Neural crest cell (in vitro differentiated cells): ENCODE results near the gene DKK3. TPM values are rescaled to one million over a fixed set of nuclear protein-coding genes. Genes with fewer than 3 reads are reported as not detected.

Experiments used
- DNase-seq: peaks from one replicate; pipeline ENCODE4 v3.0.0; 2021; ENCODE audit warnings: low read depth, mixed read lengths, low spot score
- H3K27ac Mint-ChIP-seq: one replicate; pipeline ENCODE4 v1.8.0; 2021; ENCODE audit warnings: mild to moderate bottlenecking, mixed read lengths; ENCODE audit not compliant: unreplicated experiment
- H3K27me3 Mint-ChIP-seq: 2 replicates; pipeline ENCODE4 v1.8.0; 2021; ENCODE audit warnings: low read depth, mild to moderate bottlenecking, mixed read lengths
- H3K36me3 Mint-ChIP-seq: 2 replicates; pipeline ENCODE4 v1.8.0; 2021; ENCODE audit warnings: low read depth, mild to moderate bottlenecking, mixed read lengths
- H3K4me1 Mint-ChIP-seq: 2 replicates; pipeline ENCODE4 v1.8.0; 2021; ENCODE audit warnings: mixed read lengths
- H3K4me3 Mint-ChIP-seq: one replicate; pipeline ENCODE4 v1.8.0; 2021; ENCODE audit warnings: mild to moderate bottlenecking, mixed read lengths
- H3K9me3 Mint-ChIP-seq: 2 replicates; pipeline ENCODE4 v1.8.0; 2021; ENCODE audit warnings: mixed read lengths
- CTCF ChIP-seq: fragments of 200-600 bp; sonication (generic); conservative IDR thresholded peaks from 2 replicates; pipeline ENCODE4 v1.5.0; 2021; ENCODE audit warnings: antibody characterized with exemption, mild to moderate bottlenecking
- total RNA-seq: library from RNA; stranded (reverse); gene quantifications from 2 replicates; pipeline ENCODE4 v1.2.1, GENCODE V29; 2021

The DKK3 gene
- total RNA-seq, 1 donor from 2014 or later, result 21.0 TPM

DNA sequence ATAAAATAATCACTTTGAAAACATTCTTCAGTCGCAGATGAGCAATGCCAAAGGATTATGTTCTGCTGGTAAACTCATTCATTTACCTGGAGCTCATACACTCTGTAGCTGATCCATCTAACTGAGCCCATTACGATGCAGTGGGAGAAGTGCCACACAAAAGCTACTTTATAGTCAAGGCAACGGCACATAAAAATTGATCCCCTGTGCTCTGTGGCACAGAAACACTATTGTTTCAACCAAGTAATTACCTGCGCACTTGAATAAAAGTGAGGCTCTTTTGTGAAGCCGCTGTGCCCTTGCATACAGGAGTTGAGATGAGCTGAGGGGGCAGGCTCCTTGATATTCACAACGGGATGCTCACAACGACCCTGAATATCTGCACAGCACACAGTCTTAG, 7.2 kb downstream of the DKK3 start:
- DNase-seq, result no peak
- Mint-ChIP-seq H3K36me3 (no peaks in the 10 kb centered on the region), H3K27ac (no peak overlapping the region), H3K9me3 (no peaks in the 10 kb centered on the region), H3K4me3 (no peak overlapping the region), H3K27me3 (peaks cover 4% of the 10 kb centered on the region), H3K4me1 (peaks cover 5% of the 10 kb centered on the region)
- TF ChIP-seq CTCF, result no peak

DNA sequence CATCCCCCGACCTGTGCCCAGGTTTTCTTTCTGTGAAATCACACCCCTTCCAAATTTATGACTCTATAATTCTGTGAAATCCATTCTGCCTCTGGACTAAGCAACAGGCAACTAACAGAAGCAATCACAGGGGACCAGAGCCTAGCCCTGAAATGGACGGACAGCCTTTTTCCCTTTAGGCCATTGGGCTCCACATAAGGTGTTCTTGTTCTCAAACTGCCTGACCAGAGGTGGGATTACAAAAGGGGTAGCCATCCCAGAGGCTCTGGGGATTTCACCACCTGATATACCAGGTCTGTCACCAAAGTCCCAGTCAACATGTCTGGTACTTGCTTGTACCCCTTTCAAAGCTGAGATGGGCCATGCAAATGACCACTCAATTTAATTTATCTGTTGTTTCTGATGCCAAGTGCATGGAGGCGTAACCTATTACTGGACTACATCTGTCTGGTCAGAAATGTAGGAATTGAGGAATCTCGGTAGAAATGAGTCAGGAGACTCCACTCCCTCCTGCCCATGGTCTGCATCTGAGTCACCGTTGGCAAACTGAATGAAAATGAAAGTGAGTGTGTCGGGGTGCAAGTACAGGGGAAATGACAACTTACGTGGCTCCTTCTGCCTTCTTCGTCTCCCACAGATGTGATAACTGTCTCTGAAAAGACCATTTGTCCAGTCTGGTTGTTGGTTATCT, 10.2 kb downstream of the DKK3 start:
- Mint-ChIP-seq H3K9me3 (no peaks in the 10 kb centered on the region), H3K27me3 (no peaks in the 10 kb centered on the region), H3K4me3 (no peak overlapping the region), H3K36me3 (no peaks in the 10 kb centered on the region), H3K4me1 (peaks cover 15% of the 10 kb centered on the region), H3K27ac (no peak overlapping the region)
- DNase-seq, result no peak
- no peak for TF ChIP-seq CTCF

DNA sequence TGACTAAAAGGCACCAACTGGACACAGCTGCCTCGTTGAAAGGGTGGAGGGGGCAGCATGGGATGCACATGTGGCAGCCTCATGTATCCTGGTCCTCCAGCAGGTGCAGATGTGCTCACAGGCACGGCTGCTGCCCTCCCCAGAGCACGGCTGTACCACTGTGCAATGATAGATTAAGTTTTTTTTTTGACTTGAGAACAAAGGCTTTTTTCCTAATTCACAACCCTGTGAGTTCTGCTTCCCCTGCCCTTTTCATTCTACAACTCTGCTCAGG, 11.4 kb downstream of the DKK3 start:
- Mint-ChIP-seq H3K4me3 (no peak overlapping the region), H3K27me3 (no peaks in the 10 kb centered on the region), H3K9me3 (no peaks in the 10 kb centered on the region), H3K4me1 (peaks cover 15% of the 10 kb centered on the region), H3K27ac (peak overlapping the region; percentile 43), H3K36me3 (no peaks in the 10 kb centered on the region)
- DNase-seq, result no peak
- no peak for TF ChIP-seq CTCF

- peaks cover 1% of the 10 kb centered on the region for H3K36me3 Mint-ChIP-seq
- peaks cover 14% of the 10 kb centered on the region for H3K4me1 Mint-ChIP-seq
- TF ChIP-seq CTCF, result no peak
- H3K27me3 Mint-ChIP-seq, result no peaks in the 10 kb centered on the region
- DNase-seq, result no peak
- H3K4me3 Mint-ChIP-seq, result no peak overlapping the region
- H3K9me3 Mint-ChIP-seq, result no peaks in the 10 kb centered on the region
- H3K27ac Mint-ChIP-seq, result peak overlapping the region; percentile 43
These were observed 11.9 kb downstream of the DKK3 start for GRCh38 chr11:11996321-11997048.

- no peak overlapping the region for H3K4me3 Mint-ChIP-seq
- no peak overlapping the region for H3K27ac Mint-ChIP-seq
- H3K27me3 Mint-ChIP-seq, result no peaks in the 10 kb centered on the region
- H3K36me3 Mint-ChIP-seq, result peaks cover 2% of the 10 kb centered on the region
- no peaks in the 10 kb centered on the region for H3K9me3 Mint-ChIP-seq
- no peak for DNase-seq
- no peak for TF ChIP-seq CTCF
- peaks cover 10% of the 10 kb centered on the region for H3K4me1 Mint-ChIP-seq
These were observed 12.8 kb downstream of the DKK3 start for GRCh38 chr11:11995601-11996000.
